A172 (cell line): ENCODE data around the gene MEIS3. TPM values are rescaled to one million over a fixed set of nuclear protein-coding genes. Genes with fewer than 3 reads are reported as not detected.

ENCODE experiments used
- DNase-seq: peaks from one replicate; pipeline ENCODE4 v3.0.0-alpha.2; 2015; ENCODE audit warnings: low spot score
- total RNA-seq: library from RNA; depleted of rRNA; stranded (reverse); fragments of >200 nt; shearing (Covaris generic); gene quantifications from 2 replicates; pipeline ENCODE4 v1.2.3, GENCODE V29; 2014

The MEIS3 gene
- total RNA-seq, 1 experiment from 2014 or later, result 31.9 TPM

GRCh38 chr19:47435883-47436417, 16.6 kb upstream of the MEIS3 start:
- no peak for DNase-seq

DNA sequence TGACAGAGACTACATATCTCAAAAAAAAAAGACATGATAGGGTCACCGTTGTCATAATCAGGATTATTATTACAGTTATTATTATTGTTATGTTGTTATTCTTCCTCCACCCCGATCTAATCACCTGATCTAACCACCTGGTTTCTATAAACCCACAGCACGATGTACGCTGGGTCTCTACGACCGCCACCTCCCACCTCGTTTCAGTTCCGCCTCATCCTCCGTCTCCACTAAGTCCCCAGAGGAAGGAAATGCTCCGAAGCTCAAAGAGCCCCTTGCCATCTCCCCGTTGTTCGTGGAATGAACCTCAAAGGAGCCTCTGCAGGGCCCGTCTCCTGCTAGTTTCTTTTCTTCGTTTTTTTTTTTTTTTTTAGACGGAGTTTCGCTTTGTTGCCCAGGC, 15.9 kb upstream of the MEIS3 start:
- no peak for DNase-seq

DNA sequence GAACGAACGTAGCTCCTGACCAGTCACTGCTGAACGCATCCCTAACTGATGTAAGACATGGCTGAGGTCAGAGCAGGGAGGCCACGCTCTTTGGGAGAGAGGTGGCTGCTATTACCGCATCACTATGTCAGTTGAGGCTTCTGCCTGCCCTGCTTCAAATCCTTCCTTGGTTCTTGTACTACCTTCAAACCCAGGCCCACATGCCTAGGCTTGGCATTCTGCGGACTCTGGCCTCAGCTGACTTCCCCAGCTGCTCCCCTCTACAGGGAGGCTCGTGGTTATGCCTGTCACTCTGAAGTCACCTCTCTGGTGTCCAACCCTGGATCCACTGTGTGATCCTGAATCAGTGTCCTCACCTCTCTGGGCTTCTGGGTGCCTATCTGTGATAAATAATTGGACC, 14.8 kb upstream of the MEIS3 start:
- DNase-seq, result no peak

GRCh38 chr19:47433121-47433520, 13.8 kb upstream of the MEIS3 start:
- DNase-seq, result no peak

DNA sequence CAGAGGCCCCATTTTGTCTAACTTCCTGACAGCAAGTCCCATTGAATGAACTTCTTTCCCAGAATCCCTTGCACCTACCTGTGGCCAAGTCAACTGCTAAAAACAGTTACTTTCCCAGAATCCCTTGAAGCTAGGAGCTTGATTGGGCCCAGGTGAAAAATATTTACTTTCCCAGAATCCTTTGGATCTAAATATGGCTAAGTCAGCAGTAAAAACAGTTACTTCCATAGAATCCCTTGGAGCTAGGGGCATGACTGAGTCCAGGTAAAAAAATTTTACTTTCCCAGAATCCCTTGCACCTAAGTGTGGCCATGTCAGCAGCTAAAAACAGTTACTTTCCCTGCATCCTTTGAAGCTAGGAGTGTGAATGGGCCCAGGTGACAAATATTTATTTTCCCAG, 13.2 kb upstream of the MEIS3 start:
- DNase-seq, result no peak

DNA sequence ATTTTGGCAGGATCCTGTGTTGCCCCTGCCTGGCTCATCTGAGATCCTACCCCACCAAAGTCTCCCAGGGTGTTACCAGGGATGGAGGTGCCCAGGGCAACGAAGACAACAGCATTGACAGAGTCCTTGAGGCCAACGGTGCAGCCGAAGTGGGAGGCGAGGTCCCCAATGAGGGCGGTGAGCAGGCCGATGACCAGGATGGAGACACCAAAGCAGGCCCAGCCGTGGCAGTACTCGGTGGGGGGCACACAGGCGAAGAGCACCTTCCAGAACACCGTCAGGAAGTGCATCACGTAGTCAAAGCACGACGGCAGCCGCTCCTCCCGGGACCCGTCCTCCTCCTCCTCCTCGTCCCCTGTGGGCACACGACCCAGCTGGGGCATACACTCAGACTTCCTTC, 12.8 kb upstream of the MEIS3 start:
- DNase-seq, result no peak

DNA sequence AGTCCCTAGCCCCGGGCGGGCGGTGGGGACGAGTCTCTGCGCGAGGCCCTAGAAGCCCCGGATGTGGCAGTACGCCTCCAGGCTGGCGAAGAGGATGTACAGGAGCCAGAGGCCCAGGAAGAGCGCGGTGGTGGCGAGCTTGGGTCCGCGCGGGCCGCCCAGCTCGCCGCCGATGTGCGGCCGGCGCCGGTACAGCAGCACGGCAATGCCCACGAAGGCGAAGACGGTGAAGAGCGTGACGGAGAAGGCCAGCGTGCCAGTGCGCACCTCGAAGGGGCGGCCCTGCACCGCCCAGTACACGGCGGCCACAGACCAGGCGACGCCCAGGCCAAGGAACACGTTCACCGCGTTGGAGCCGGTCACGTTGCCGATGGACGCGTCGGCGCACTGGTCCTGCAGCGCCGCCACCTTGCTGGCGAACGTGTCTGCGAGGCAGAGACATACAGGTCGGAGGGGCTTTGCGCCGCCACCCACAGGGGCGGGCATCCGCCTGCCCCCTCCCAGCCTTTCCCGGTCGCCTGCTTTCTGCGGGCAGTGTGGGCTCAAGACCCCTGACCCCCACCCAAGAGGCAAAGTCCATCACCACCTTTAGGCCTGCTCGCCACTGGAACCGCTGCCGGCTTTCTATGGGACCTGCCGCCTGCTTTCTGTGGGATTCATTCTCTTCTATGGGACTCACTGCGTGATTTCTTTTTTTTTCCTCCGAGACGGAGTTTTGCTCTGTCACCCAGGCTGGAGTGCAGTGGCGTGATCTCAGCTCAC, 10.9 kb upstream of the MEIS3 start:
- DNase-seq, result no peak

DNA sequence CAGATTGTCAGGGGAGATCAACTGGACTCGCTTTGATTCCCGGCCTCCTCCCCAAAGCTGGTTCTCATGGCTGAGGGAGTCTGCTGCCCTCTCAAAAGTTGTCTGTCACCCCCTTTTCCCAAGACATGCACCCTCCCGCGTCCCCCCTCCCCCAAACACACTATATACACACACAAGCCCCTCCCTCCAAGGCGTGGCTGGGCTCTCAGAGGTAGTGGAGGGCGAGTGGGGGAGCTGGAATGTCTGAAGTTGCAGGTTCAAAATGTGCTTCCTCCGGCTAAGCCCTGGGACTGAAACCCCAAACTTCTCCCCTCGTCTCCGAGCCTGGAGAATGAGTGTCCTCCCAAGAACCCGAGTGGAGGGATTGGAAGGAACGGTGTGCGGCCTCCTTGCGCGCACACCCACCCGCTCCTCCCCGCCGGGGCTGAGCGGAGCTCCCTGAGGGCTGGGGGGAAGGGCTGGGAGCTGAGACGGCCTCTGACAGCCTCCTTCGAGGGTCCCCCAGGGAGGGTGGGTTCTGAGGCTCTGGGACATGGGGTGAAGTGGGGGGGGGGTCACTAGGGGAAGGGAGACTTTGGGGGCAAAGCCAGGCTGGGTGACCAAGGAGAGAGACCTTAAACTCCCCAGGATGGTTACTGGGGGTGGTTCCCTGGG, 9.9 kb upstream of the MEIS3 start:
- no peak for DNase-seq

DNA sequence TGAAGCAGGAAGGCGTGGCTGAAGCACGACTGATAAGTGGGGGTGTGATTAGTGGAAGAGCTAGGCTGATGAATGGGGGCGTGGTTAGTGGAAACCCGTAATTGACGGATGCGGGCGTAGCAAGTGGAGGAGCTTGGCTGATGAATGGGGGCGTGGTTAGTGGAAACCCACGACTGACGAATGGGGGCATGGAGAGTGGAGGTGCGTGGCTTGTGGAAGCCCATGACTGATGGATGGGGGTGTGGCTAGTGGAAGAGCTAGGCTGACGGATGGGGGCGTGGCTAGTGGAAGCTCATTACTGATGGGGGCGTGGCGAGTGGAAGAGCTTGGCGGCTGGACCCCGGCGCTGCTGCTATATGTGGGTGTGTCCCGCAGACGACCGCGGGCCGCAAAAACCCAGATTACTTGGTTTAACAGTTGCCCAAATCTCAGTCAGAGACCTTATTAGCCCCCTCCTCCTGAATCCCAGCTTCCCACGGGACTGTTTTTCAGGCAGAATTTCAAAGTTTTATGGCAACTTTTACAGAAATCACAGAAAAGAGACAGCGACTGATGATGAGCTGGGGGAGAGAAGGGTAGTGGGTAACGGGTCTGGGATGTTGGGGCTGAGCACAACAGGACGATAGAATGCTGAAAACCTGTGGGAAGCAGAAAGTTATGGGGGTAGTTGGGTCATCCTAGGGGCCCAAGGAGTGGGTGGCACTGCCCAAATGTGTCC, 9.0 kb upstream of the MEIS3 start:
- DNase-seq, result peak; percentile 88

DNA sequence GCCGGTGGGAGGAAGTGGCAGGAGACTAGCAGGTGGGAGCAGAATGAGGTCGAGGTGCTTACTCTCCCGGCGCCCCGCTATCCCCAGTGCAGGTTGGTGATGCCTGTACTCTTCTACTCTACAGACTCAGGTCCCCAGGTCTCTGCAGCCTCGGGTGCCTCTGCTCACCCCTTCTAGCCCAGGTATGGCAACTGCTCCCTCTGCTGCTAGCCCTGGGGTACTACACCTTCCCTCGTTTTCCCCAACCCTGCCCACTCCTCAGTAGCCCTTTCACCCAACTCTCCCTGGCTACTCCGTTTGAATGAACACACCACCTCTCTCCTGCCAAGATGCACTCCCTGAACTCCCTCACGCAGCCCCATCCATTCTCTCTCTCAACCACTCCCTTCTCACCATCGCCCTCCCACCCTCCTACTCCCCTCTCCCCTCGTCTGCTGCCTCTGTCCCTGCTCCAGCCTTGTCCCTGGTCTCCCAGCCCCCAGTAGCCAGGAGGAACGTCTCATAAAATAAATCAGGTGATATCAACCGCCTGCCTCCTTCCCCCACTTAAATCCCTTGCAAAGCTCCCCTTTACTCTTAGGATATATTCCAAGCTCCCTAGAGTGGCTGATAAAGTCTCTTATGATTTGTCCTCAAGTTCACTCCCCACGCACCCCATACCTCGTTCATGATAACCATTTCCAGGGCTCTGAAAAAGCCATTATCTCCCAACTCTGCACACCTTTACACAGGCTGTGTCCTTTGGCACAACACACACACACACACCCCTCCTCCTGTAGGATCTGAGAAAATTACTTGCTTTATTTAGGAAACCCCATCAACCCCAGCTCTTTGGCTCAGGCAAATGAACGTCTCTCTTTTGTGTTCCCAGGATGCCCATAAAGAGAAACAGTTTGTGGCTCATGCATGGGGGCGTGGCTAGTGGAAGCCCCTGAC, 8.2 kb upstream of the MEIS3 start:
- DNase-seq, result peak; percentile 56

- DNase-seq, result no peak
These were observed 4.0 kb upstream of the MEIS3 start for GRCh38 chr19:47423203-47423882.

GRCh38 chr19:47422417-47423163, 3.3 kb upstream of the MEIS3 start:
- no peak for DNase-seq

- DNase-seq, result no peak
These were observed 2.6 kb upstream of the MEIS3 start for GRCh38 chr19:47421844-47422395.

GRCh38 chr19:47421244-47421786, 2.0 kb upstream of the MEIS3 start:
- DNase-seq, result no peak

GRCh38 chr19:47419789-47420188, 462 bp upstream of the MEIS3 start:
- no peak for DNase-seq

- DNase-seq, result no peak
These were observed 666 bp downstream of the MEIS3 start for GRCh38 chr19:47418692-47419029.

DNA sequence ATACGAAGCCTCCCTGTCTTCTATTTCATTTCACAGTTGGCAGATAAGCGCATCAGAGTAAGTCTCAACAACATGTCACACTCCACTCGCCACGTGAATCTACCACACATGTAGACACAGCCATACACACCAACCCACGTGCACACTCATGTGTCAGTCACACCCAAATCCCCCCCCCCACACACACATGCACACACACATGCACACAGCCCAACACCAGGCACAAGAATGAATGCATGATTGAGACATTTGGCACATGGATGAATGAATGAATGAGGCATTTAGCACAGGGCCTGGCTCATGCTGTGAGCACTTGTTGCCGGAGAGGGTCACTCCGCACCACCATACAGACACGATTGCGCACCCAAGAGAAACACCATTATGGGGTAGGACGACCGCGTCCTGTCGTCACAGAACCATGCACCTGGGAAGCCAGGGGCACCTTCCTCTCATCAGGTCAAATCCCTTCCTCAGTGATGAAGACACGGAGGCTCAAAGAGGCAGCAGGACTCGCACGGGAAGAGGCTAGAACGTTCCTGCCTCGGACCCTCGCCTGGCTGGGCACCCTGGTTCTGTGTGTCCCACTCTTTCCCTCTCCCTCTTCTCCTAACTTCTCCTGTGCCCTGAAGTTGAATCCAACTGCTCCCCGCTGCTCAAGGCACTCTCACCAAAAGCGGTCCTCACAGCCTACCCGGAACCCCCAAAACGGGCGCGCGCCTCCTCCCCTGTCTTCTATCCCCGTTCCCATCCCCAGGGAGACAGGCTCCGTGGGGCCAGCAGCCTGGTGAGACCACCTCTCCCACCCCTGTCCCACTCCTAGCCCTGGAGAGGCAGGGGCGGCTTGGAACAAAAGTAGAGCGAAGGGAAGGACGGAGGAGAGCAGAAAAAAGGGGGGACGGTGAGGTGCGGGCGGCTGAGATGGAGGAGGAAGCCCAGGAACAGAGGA, 1.3 kb downstream of the MEIS3 start:
- no peak for DNase-seq

DNA sequence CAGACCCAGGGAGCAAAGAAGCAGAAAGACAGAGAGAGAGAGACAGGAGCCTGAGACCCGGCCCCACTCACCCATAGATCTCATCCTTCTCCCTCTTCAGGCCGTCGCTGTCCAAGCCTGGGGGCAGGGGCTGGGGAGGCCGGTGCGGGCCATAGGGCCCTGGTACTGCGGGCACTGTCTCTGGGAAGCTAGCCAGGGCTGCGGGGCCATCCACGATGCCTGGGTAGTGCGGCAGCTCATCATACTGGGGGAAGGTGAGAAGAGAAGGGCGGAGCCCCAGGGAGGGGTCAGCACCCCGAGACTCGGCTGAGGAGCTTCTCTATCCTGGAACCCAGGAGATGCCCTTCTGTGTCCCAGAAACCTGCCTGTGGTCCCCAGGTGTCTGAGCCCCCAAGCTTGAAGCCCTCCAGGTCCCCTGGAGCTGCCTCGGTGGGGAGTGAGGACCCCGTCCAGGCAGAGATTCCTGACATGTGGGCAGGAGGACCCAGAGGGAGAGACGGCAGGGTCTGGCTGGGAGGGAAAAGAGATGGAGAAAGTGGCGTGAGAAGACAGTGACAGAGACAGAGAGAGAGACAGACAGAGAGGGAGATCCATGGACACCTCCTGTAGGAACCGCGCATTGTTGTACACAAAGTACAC, 2.1 kb downstream of the MEIS3 start:
- no peak for DNase-seq
